Mesothelial cell of epicardium (in vitro differentiated cells): ENCODE data around the gene APP. TPM values are rescaled to one million over a fixed set of nuclear protein-coding genes. Genes with fewer than 3 reads are reported as not detected.
A peak's percentile ranks its signal among the peaks of the same experiment; 100 is the strongest.

Source experiments
- DNase-seq, 2 experiments: peaks; one replicate each; pipeline ENCODE4 v3.0.0; 2021; ENCODE audit warnings: low spot score in 2 of 2; ENCODE audit not compliant: unreplicated experiment in 2 of 2
- H3K27ac Mint-ChIP-seq: 2 replicates; pipeline ENCODE4 v1.8.0; 2021; ENCODE audit warnings: mixed read lengths
- H3K27me3 Mint-ChIP-seq: 2 replicates; pipeline ENCODE4 v1.8.0; 2021; ENCODE audit warnings: low read depth, mixed read lengths
- H3K36me3 Mint-ChIP-seq: 2 replicates; pipeline ENCODE4 v1.8.0; 2021; ENCODE audit warnings: mixed read lengths
- H3K4me1 Mint-ChIP-seq: 2 replicates; pipeline ENCODE4 v1.8.0; 2021; ENCODE audit warnings: mixed read lengths
- H3K4me3 Mint-ChIP-seq: 2 replicates; pipeline ENCODE4 v1.8.0; 2021; ENCODE audit warnings: mild to moderate bottlenecking, moderate library complexity, mixed read lengths
- H3K9me3 Mint-ChIP-seq: 2 replicates; pipeline ENCODE4 v1.8.0; 2021; ENCODE audit warnings: mixed read lengths
- CTCF ChIP-seq: fragments of 200-600 bp; sonication (generic); IDR thresholded peaks from one replicate; pipeline ENCODE4 v1.5.0; 2021; ENCODE audit warnings: antibody characterized with exemption; ENCODE audit not compliant: unreplicated experiment
- total RNA-seq: library from RNA; stranded (reverse); gene quantifications from 3 replicates; pipeline ENCODE4 v1.2.1, GENCODE V29; 2021

Gene APP
- total RNA-seq, 1 donor from 2014 or later = 495 TPM

DNA sequence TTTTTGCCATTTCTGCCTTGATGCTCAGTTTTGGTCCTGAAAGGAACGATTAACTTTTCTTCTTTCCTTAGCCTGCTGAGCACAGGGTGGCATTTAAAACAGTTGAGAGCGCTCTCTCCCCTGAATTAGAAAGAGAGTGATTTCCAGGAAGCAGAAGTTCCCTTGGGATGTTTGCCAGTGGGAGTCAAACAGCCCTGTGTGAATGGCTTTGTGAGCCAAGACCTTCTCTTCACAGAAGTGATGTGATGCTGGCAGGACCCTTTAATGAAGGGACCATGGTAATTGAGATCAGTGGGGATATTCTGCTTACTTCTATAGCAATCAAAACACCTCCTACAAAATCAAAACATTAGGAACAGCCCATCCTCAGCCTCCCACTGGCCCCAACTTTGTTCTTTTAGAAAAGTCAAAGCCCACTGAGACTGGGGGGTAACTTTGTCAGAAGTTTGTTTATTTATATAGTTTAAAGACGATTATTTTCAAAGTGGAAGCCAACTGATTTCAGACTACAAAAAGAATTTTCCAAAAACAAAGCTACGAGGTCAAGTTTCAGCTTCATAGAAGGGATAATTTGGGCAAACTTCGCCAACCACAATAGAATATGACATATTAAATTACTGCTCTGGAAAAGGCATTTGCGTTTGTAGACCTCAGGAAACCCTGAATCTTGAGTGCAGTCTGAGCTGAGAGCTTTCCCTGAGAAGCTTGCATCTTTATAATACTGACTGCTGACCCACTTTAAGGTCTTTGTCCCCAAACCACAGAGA, 313.1 kb downstream of the APP start:
- no peak for DNase-seq
- TF ChIP-seq CTCF = no peak
- Mint-ChIP-seq H3K27me3 (no peaks in the 10 kb centered on the region), H3K36me3 (peaks cover 3% of the 10 kb centered on the region), H3K4me3 (no peak overlapping the region), H3K27ac (peak overlapping the region; percentile 39), H3K4me1 (peaks cover 32% of the 10 kb centered on the region), H3K9me3 (peaks cover 7% of the 10 kb centered on the region)

DNA sequence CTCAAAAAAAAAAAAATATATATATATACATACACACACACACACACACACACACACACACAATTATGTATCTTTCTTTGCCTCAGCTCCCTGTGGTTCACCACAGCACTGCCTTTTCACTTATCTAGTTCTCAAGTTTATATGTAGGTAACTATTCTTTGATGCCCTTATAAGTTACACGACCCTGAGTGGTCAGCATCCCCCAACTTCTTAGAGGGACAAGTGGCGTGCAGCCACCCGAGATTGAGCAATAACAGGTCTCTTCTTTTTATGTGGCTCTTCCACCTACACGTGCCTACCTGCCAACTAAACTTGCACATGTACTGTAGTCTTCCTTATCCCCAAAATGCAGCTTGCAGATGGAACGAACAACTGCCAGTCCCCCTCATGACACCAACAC, 315.0 kb downstream of the APP start:
- DNase-seq = no peak
- H3K4me1 Mint-ChIP-seq = peaks cover 34% of the 10 kb centered on the region
- peaks cover 7% of the 10 kb centered on the region for H3K9me3 Mint-ChIP-seq
- no peak overlapping the region for H3K27ac Mint-ChIP-seq
- H3K27me3 Mint-ChIP-seq = no peaks in the 10 kb centered on the region
- no peak overlapping the region for H3K4me3 Mint-ChIP-seq
- H3K36me3 Mint-ChIP-seq = peaks cover 3% of the 10 kb centered on the region
- TF ChIP-seq CTCF = no peak

DNA sequence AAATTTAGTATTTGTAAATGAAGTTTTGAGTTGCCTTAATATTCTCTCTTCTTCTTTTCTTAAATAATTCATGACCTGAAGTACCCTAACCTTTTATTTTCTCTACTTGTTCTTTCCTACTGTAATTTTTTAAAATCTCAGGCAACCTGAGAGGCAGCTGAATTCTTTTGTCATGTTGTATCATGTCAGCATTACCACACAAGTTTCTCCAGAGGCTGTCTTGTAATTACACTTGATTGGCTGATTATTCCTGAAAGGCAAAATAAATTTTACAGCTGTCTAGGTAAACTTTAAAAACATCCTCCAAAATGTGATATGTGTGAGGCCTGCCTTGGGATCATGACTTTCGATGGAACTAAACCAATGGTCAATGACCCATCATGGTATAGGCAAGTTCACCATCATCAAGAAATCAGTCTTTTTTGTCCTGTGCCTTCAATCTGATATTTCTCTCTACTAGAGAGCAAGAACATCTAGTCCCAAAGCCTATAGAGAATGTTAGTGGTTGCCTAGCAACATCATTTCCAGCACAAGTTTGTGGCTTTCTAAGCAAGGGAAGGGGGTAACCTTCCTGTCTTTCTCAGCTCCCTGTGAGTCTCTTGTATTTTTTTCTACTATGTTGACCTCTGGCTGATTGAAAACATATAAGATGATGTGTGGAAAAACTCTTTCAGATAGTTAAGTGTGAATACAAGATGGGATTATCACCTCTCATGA, 320.3 kb downstream of the APP start:
- no peaks in the 10 kb centered on the region for H3K27me3 Mint-ChIP-seq
- TF ChIP-seq CTCF = no peak
- H3K36me3 Mint-ChIP-seq = peaks cover 17% of the 10 kb centered on the region
- H3K4me1 Mint-ChIP-seq = peaks cover 38% of the 10 kb centered on the region
- DNase-seq = no peak
- peaks cover 22% of the 10 kb centered on the region for H3K9me3 Mint-ChIP-seq
- no peak overlapping the region for H3K27ac Mint-ChIP-seq
- no peak overlapping the region for H3K4me3 Mint-ChIP-seq

- no peaks in the 10 kb centered on the region for H3K27me3 Mint-ChIP-seq
- peaks cover 22% of the 10 kb centered on the region for H3K9me3 Mint-ChIP-seq
- DNase-seq = no peak
- TF ChIP-seq CTCF = no peak
- H3K4me1 Mint-ChIP-seq = peaks cover 42% of the 10 kb centered on the region
- peaks cover 17% of the 10 kb centered on the region for H3K36me3 Mint-ChIP-seq
- no peak overlapping the region for H3K27ac Mint-ChIP-seq
- H3K4me3 Mint-ChIP-seq = no peak overlapping the region
Observed at GRCh38 chr21:25848309-25848708, 322.3 kb downstream of the APP start.

DNA sequence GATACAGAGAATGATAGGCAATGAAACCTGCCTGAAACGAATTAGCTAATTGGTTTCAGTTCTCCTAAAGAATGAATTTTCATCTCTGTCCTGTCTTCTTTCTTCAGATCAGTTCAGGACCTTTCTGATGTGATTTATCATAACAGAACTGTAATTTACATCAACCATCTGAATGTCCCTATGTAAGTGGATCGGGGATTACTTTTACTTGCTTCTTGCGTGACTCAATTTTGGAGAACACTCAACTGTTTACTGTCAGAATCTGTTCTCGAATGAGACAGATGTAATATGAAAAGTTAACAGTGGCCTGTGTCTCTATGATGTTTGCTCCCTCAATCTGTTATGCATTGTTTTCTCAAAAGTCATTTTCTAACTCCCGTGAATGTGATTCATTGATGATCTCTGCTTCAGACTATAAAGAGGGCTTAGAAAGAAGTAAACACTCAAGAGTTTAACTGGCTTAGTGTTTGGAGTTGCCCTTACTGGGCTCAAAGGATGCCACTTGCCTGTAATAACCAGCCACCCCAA, 324.8 kb downstream of the APP start:
- H3K27ac Mint-ChIP-seq = peak overlapping the region; percentile 93
- H3K36me3 Mint-ChIP-seq = peaks cover 17% of the 10 kb centered on the region
- H3K27me3 Mint-ChIP-seq = no peaks in the 10 kb centered on the region
- H3K9me3 Mint-ChIP-seq = peaks cover 22% of the 10 kb centered on the region
- no peak for DNase-seq
- peaks cover 50% of the 10 kb centered on the region for H3K4me1 Mint-ChIP-seq
- TF ChIP-seq CTCF = no peak
- no peak overlapping the region for H3K4me3 Mint-ChIP-seq
